NOMO-1 treated with DMSO at 0.1 percent for 48 hours (cell line): Measurements from ENCODE around the gene DLGAP4.
"Not testable (repeated sequence)": the region's sequence is repeated elsewhere in the genome, so short reads cannot be mapped to it uniquely, and the experiment has no call there.

ENCODE experiments used
- DNase-seq: peaks from one replicate; lab custom pipeline; 2025; ENCODE audit not compliant: unreplicated experiment; lab: John Stamatoyannopoulos, UW

DLGAP4 gene

DNA sequence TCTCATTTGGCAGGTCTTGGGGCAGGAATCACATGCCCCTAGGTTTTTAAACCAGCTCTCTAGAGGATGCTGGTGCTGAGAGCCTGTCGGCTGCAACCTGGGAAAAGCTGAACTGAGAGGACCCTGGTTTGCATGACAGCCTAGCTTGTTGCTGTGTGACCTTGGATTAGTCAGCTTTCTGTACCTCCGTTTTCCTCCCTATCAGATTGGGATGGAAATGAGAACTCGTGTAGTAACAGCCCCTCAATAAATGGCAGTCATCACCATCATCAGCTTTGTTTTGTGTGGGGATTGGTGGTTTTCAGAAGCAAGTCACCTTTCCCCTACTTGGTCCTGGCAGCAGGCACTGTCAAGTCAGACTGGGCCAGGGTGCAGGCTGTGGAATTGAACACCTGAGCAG is 159.9 kb downstream of the DLGAP4 start:
- no peak for DNase-seq

DNA sequence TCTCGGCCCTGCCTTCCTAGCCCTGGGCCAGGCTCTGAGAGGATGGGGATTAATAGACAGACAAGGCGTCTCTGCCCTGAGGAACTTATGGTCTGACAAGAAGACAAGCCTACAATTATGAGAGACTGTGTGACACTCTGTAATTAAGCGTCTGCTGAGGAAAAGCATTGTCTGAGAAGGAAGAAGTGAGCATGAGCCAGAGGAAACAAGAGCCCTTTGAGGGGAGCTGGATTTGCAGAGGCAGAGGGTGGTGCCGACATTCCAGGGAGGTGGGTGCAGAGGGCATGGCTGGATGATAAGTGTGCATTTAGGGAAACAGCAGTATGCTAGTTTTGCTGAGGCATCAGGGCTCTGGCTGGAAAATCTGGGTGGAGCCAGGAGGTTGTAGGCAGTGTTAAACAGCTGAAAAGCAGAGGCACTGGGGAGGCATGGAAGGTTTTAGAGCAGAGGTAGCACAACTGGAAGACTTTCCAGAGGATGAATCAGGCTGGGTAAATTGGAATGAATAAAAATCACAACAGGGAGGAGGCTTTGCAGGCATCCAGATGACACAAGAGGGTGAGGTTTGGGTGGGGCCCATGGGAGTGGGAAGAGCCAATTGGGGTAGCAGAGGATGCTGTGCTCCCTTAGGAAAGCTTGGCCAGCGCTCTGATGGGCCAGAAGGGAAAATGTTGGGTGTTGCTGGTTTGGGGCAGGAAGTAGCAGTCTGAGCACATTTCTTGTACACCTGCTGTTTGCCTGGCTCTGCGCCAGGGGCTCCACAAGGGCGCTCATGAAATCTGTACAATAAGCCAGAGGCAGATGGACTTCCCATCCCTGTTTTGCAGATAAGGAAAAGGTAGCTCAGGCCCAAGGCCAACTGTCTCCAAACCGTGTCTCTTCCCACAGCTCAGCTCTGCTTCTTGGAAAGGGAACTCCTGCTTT is 161.2 kb downstream of the DLGAP4 start:
- no peak for DNase-seq

- DNase-seq = no peak
Observed at GRCh38 chr20:36468149-36469000, 162.2 kb downstream of the DLGAP4 start.

- no peak for DNase-seq
Observed at GRCh38 chr20:36469973-36470372, 163.8 kb downstream of the DLGAP4 start.

- no peak for DNase-seq
Observed at GRCh38 chr20:36471885-36472636, 165.9 kb downstream of the DLGAP4 start.

DNA sequence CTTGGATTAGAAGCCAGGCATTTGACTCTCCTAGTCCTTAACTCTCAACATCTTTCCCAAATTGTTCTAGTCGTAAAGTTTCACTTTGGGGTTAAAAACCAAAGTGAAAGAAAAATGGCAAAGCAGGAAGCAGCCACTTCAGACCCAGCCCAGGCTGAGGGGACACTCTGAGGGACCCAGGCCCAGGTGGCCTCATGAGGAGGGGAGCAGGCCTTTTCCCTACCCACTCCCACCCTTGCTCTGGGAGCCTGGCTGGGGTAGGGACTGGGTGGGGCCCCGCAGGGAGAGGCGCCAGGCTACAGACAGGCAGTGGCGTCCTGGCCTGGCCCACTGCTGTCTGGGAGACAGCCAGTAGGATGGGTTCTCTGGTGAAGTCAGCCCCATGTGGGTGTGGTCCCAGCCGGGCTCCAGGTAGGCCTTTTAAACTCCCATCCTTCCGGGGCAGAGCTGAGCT is 166.5 kb downstream of the DLGAP4 start:
- no peak for DNase-seq

DNA sequence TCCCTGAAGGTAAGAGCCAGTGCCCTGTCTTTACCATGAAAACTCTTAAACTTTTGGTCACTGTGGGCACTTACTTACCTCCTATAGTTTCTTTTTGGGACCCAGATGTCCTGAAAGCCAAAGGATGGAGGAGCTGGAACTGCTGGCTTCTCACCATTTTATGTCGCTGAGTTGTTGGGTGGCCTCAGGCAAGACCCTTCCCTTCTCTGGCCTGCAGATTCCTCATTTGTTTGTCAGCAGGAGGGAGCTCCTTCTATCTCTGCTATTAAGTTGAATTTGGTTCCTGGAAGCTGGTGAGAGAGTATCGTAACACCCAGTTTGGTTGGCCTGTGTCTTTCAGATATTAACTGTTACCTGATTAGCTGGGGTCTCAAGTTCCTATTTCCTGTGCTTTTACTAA is 167.0 kb downstream of the DLGAP4 start:
- no peak for DNase-seq

GRCh38 chr20:36474563-36474962 is 168.4 kb downstream of the DLGAP4 start:
- DNase-seq = no peak

DNA sequence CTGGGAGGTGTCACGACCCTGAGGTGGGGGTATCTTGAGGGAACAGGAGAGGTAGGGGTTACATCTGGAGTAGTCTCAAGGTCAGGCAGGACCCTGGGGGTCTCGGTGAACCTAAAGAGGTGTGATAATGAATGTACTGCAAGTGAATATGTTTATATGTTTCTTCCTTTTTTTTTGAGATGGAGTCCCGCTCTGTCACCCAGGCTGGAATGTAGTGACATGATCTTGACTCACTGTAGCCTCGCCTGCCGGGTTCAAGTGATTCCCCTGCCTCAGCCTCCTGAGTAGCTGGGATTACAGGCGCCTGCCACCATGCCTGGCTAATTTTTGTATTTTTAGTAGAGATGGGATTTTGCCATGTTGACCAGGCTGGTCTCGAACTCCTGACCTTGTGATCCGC is 168.9 kb downstream of the DLGAP4 start:
- DNase-seq = not testable (repeated sequence)

DNA sequence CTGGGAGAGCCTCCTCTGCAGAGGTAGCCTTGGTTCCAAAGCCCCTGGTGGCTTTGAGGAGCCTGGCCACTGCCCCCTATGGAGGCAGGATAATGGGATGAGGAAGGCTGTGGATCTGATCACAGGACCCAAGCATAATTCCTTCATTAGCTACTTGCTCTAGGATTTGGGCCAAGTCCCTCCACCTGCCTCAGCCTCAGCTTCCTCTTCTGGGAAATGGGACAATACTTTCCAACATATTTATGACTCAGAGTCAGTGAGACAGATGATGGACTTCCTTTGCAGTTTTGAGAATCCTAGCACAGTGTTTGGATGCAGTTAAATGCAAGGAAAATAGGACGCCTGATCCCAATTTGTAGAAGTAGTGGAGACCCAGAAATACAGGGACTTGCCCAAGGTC is 171.3 kb downstream of the DLGAP4 start:
- no peak for DNase-seq

- no peak for DNase-seq
Observed at GRCh38 chr20:36478137-36478905, 172.2 kb downstream of the DLGAP4 start.

- DNase-seq = no peak
Observed at GRCh38 chr20:36479938-36480337, 173.8 kb downstream of the DLGAP4 start.

DNA sequence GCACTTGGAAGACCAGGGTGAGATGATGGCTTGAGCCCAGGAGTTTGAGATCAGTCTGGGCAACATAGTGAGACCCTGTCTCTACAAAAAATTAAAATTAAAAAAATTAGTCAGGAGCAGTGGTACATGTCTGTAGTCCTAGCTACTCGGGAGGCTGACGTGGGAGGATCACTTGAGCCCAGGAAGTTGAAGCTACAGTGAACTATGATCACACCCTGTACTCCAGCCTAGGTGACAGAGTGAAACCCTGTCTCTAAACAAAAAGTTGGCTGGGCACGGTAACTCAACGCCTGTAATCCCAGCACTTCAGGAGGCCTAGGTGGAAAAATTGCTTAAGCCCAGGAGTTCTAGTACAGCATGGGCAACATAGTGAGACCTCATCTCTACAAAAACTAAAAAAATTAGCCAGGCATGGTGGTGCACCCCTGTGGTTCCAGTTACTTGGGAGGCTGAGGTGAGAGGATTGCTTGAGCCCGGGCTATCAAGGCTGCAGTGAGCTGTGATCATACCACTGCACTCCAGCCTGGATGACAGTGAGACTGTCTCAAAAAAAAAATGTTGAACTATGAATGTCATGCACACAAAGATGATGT is 174.4 kb downstream of the DLGAP4 start:
- DNase-seq = no peak

GRCh38 chr20:36481380-36482043 is 175.4 kb downstream of the DLGAP4 start:
- DNase-seq = no peak

DNA sequence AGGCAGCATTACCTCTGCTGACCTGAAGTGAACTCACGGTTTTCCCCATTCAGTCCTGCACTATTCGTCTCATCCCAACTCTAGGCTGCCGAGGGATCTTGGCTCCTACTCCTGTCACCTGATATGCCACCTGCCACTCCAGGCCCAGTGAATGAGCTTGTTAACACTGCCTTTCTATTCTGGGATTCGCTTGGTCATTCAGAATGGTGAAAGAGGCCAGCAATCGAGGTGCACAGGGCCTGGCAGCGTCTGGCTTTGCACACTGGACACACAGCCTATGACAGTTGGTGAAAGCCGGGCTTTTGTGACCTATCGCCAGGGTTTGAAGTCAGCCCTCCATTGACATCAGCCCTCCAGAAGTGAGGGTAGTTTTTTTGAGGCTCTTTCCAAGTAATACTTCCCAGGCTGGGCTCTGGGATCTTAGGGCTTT is 175.9 kb downstream of the DLGAP4 start:
- no peak for DNase-seq

GRCh38 chr20:36483209-36483918 is 177.2 kb downstream of the DLGAP4 start:
- DNase-seq = no peak

- DNase-seq = no peak
Observed at GRCh38 chr20:36483919-36484808, 178.0 kb downstream of the DLGAP4 start.

DNA sequence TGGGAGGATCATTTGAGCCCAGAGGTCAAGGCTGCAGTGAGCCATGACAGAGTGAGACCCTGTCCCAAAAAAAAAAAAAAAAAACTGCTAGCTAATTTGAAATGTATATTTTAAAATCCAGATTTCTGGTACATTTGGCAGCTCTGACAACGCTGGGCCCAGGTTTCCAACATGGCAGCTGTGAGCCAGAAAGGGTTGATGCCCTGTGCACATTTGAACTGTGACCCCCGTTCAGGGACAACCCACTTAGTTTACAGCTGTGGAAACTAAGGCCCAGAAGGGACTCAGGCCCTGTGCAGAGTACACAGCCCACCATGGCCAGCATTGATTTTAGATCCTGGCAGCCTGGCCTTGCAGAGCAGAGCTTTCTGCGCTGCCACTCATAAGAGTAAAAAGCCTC is 179.1 kb downstream of the DLGAP4 start:
- no peak for DNase-seq
